ENCODE measurements around the gene SRI. TPM values are rescaled to one million over a fixed set of nuclear protein-coding genes. Genes with fewer than 3 reads are reported as not detected.

The SRI gene
- total RNA-seq, 1 donor from 2014 or later, result 140 TPM

- no peak for DNase-seq
Measured at GRCh38 chr7:88224601-88225275, 4.9 kb upstream of the SRI start.

GRCh38 chr7:88223265-88223664, 3.4 kb upstream of the SRI start:
- no peaks in the 10 kb centered on the region for H3K36me3 ChIP-seq
- H3K4me1 ChIP-seq, result peaks cover 13% of the 10 kb centered on the region
- no peaks in the 10 kb centered on the region for H3K9me3 ChIP-seq
- intact Hi-C loops (cut with DNase I), result no loop called here
- H3K27ac ChIP-seq, result no peak overlapping the region
- no peak for TF ChIP-seq CTCF (IDR thresholded peaks at IDR 0.05)
- no peak overlapping the region for H3K4me3 ChIP-seq
- DNase-seq (no peak), ATAC-seq (no peak)
- no peaks in the 10 kb centered on the region for H3K27me3 ChIP-seq (ENCODE audit: low read depth)

More at GRCh38 chr7:88224601-88225275, 4.9 kb upstream of the SRI start:
- Histone ChIP-seq H3K4me3 (no peak overlapping the region), H3K4me1 (peaks cover 8% of the 10 kb centered on the region), H3K27me3 (ENCODE audit: low read depth) (no peaks in the 10 kb centered on the region), H3K36me3 (no peaks in the 10 kb centered on the region), H3K9me3 (no peaks in the 10 kb centered on the region), H3K27ac (no peak overlapping the region)
- no peak for TF ChIP-seq CTCF (IDR thresholded peaks at IDR 0.05)
- ATAC-seq, result no peak
- intact Hi-C loops (cut with DNase I), result no loop called here

- intact Hi-C loops (cut with DNase I), result no loop called here
- Histone ChIP-seq H3K27ac (peak overlapping the region; percentile 92), H3K36me3 (peaks cover 35% of the 10 kb centered on the region), H3K4me1 (peaks cover 22% of the 10 kb centered on the region), H3K9me3 (no peaks in the 10 kb centered on the region), H3K27me3 (ENCODE audit: low read depth) (no peaks in the 10 kb centered on the region), H3K4me3 (peak overlapping the region; percentile 91)
- TF ChIP-seq CTCF (IDR thresholded peaks at IDR 0.05), result no peak
- DNase-seq (peak; percentile 75), ATAC-seq (peak; percentile 76 to 78)
Measured at GRCh38 chr7:88218836-88219605, 817 bp downstream of the SRI start.

GRCh38 chr7:88218429-88218745, 1.5 kb downstream of the SRI start:
- no peak for DNase-seq
- Histone ChIP-seq H3K4me3 (peak overlapping the region; percentile 91), H3K27ac (peak overlapping the region; percentile 92), H3K4me1 (peaks cover 22% of the 10 kb centered on the region), H3K9me3 (no peaks in the 10 kb centered on the region), H3K27me3 (ENCODE audit: low read depth) (no peaks in the 10 kb centered on the region), H3K36me3 (peaks cover 41% of the 10 kb centered on the region)
- no peak for TF ChIP-seq CTCF (IDR thresholded peaks at IDR 0.05)
- ATAC-seq, result no peak
- intact Hi-C loops (cut with DNase I), result no loop called here

GRCh38 chr7:88217675-88218428, 2.0 kb downstream of the SRI start:
- intact Hi-C loops (cut with DNase I), result no loop called here
- Histone ChIP-seq H3K27ac (peak overlapping the region; percentile 92), H3K27me3 (ENCODE audit: low read depth) (no peaks in the 10 kb centered on the region), H3K9me3 (no peaks in the 10 kb centered on the region), H3K4me3 (peak overlapping the region; percentile 91), H3K4me1 (peaks cover 22% of the 10 kb centered on the region), H3K36me3 (peaks cover 46% of the 10 kb centered on the region)
- DNase-seq (no peak), ATAC-seq (no peak)
- TF ChIP-seq CTCF (IDR thresholded peaks at IDR 0.05), result no peak

All from lower lobe of right lung (tissue), 2 donors.